Neural progenitor cell (in vitro differentiated cells): Measurements from ENCODE around the gene RNF181.

Source experiments
- EZH2 ChIP-seq: fragments of 200-600 bp; sonication (generic); IDR thresholded peaks from 2 replicates; pipeline ENCODE4 v1.6.1; 2017; ENCODE audit warnings: antibody characterized with exemption, mild to moderate bottlenecking, moderate library complexity
- EZH2phosphoT487 ChIP-seq: fragments of 200-600 bp; sonication (generic); IDR thresholded peaks from 2 replicates; pipeline ENCODE4 v1.6.1; 2017; ENCODE audit warnings: antibody characterized with exemption
- TF ChIP-seq, protein P1 (sequence below): fragments of 200-600 bp; sonication (generic); IDR thresholded peaks from 2 replicates; pipeline ENCODE4 v1.5.1; 2017; ENCODE audit warnings: antibody characterized with exemption, mild to moderate bottlenecking

- TF ChIP-seq, protein P1, sequence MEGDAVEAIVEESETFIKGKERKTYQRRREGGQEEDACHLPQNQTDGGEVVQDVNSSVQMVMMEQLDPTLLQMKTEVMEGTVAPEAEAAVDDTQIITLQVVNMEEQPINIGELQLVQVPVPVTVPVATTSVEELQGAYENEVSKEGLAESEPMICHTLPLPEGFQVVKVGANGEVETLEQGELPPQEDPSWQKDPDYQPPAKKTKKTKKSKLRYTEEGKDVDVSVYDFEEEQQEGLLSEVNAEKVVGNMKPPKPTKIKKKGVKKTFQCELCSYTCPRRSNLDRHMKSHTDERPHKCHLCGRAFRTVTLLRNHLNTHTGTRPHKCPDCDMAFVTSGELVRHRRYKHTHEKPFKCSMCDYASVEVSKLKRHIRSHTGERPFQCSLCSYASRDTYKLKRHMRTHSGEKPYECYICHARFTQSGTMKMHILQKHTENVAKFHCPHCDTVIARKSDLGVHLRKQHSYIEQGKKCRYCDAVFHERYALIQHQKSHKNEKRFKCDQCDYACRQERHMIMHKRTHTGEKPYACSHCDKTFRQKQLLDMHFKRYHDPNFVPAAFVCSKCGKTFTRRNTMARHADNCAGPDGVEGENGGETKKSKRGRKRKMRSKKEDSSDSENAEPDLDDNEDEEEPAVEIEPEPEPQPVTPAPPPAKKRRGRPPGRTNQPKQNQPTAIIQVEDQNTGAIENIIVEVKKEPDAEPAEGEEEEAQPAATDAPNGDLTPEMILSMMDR = no peak
- TF ChIP-seq EZH2phosphoT487 (no peak), EZH2 (no peak)
Measured at GRCh38 chr2:85547859-85548607, 47.5 kb upstream of the RNF181 start.
